Endothelial cell of umbilical vein (primary cell): ENCODE results near the gene SAC3D1. TPM values are rescaled to one million over a fixed set of nuclear protein-coding genes. Genes with fewer than 3 reads are reported as not detected.

Source experiments
- BruUV-seq: library from RNA; stranded (reverse); fragments of 400-500 nt; replicated peaks from 2 replicates; lab custom pipeline; 2021; lab: Mats Ljungman, UMichigan
- CTCF ChIA-PET: fragments of 300-600, 350-600 bp; sonication (Branson Sonifier 250); formaldehyde crosslinking; loops from one replicate; lab custom pipeline; 2021; ENCODE audit warnings: antibody characterized with exemption, inconsistent platforms; lab: Charles Lee
- POLR2A ChIA-PET: fragments of 300-600, 350-600 bp; sonication (Branson Sonifier 250); formaldehyde crosslinking; loops from one replicate; lab custom pipeline; 2021; ENCODE audit warnings: antibody characterized with exemption, inconsistent platforms; lab: Charles Lee
- DNase-seq: peaks from one replicate; pipeline ENCODE4 v3.0.0-alpha.2; 2011; ENCODE audit warnings: low read depth, low spot score
- FAIRE-seq: peaks from 2 replicates; lab custom pipeline; 2011; peaks lifted over from hg19 to GRCh38; lab: Jason Lieb, UNC
- H2AFZ ChIP-seq: 2 replicates; pipeline ENCODE4 v1.6.0; 2012; ENCODE audit warnings: low read depth, low read length, control low read depth, inconsistent platforms
- H3K27ac ChIP-seq: 2 replicates; pipeline ENCODE4 v1.5.1; 2011; ENCODE audit warnings: low read depth, mild to moderate bottlenecking, control low read depth, low read length, moderate library complexity; ENCODE audit not compliant: insufficient read depth
- H3K27me3 ChIP-seq, 2 experiments: 2 replicates each; pipeline versions ENCODE4 v1.6.0 to v1.6.1; 2011; ENCODE audit warnings: low read length in 2 of 2, mixed read lengths in 1 of 2; ENCODE audit not compliant: control insufficient read depth in 2 of 2, insufficient read depth in 2 of 2
- H3K36me3 ChIP-seq, 2 experiments: 2 replicates in 1 of 2; 3 replicates in 1 of 2; pipeline ENCODE4 v1.5.1; 2011; ENCODE audit warnings: low read length in 2 of 2, mild to moderate bottlenecking in 1 of 2, moderate library complexity in 1 of 2; ENCODE audit not compliant: control insufficient read depth in 2 of 2, insufficient read depth in 2 of 2; ENCODE audit errors: extremely low read depth in 1 of 2
- H3K4me1 ChIP-seq: 3 replicates; pipeline ENCODE4 v1.5.1; 2011; ENCODE audit warnings: mild to moderate bottlenecking, low read length; ENCODE audit not compliant: control insufficient read depth, insufficient read depth; ENCODE audit errors: extremely low read depth
- H3K4me2 ChIP-seq: 2 replicates; pipeline ENCODE4 v1.6.1; 2011; ENCODE audit warnings: low read length, control low read depth, mixed read lengths; ENCODE audit not compliant: insufficient read depth
- H3K4me3 ChIP-seq, 3 experiments: fragments of 200-600 bp in 1 of 3; sonication (generic), shearing (Covaris generic) in 1 of 3; replicated peaks in 1 of 3; 2 replicates each; pipeline ENCODE4 v1.5.1; 2011 to 2016; ENCODE audit warnings: control low read depth in 3 of 3, low read length in 3 of 3, mild to moderate bottlenecking in 2 of 3, inconsistent platforms in 1 of 3, low read depth in 1 of 3, moderate library complexity in 1 of 3; ENCODE audit not compliant: insufficient read depth in 1 of 3
- H3K79me2 ChIP-seq: 2 replicates; pipeline ENCODE4 v1.6.0; 2012; ENCODE audit warnings: low read length, inconsistent platforms; ENCODE audit not compliant: control insufficient read depth, insufficient read depth
- H3K9ac ChIP-seq: replicated peaks from 2 replicates; pipeline ENCODE3; 2011; ENCODE audit warnings: low read length, control low read depth; ENCODE audit not compliant: insufficient read depth; ENCODE audit errors: extremely low read depth
- H3K9me1 ChIP-seq: replicated peaks from 3 replicates; pipeline ENCODE4 v1.6.0; 2011; ENCODE audit warnings: mild to moderate bottlenecking, low read length; ENCODE audit not compliant: control insufficient read depth, insufficient read depth; ENCODE audit errors: extremely low read depth
- H3K9me3 ChIP-seq: replicated peaks from 2 replicates; pipeline ENCODE4 v1.5.1; 2012; ENCODE audit warnings: low read length, inconsistent platforms; ENCODE audit not compliant: control insufficient read depth, insufficient read depth
- H4K20me1 ChIP-seq: replicated peaks from 2 replicates; pipeline ENCODE3; 2011; ENCODE audit warnings: mild to moderate bottlenecking, low read length; ENCODE audit not compliant: control insufficient read depth, insufficient read depth; ENCODE audit errors: extremely low read depth
- EZH2 ChIP-seq: IDR thresholded peaks from 2 replicates; pipeline ENCODE4 v1.6.1; 2012; ENCODE audit warnings: borderline replicate concordance, low read depth, mild to moderate bottlenecking, moderate library complexity, low read length, inconsistent platforms; ENCODE audit not compliant: severe bottlenecking
- FOS ChIP-seq: IDR thresholded peaks from 2 replicates; pipeline ENCODE4 v1.6.1; 2011; ENCODE audit warnings: mild to moderate bottlenecking, low read length, moderate library complexity, borderline replicate concordance; ENCODE audit not compliant: insufficient read depth
- GATA2 ChIP-seq: IDR thresholded peaks from 2 replicates; pipeline ENCODE4 v1.7.0; 2011; ENCODE audit warnings: low read depth, mild to moderate bottlenecking, moderate library complexity, mixed read lengths, low read length; ENCODE audit not compliant: insufficient read length, insufficient read depth
- JUN ChIP-seq: IDR thresholded peaks from 2 replicates; pipeline ENCODE4 v1.6.1; 2011; ENCODE audit warnings: borderline replicate concordance, low read depth; ENCODE audit not compliant: insufficient read length, insufficient read depth
- MAX ChIP-seq: IDR thresholded peaks from 2 replicates; pipeline ENCODE4 v1.6.1; 2011; ENCODE audit not compliant: insufficient read depth, insufficient read length
- MYC ChIP-seq: IDR thresholded peaks from one replicate; pipeline ENCODE4 v1.6.1; 2011; ENCODE audit warnings: mild to moderate bottlenecking, low read depth, low read length
- POLR2A ChIP-seq: IDR thresholded peaks from 2 replicates; pipeline ENCODE4 v1.6.1; 2012; ENCODE audit warnings: low read depth, mild to moderate bottlenecking, control low read depth, low read length
- POLR2AphosphoS5 ChIP-seq: IDR thresholded peaks from 2 replicates; pipeline ENCODE4 v1.6.1; 2012; ENCODE audit warnings: low read depth, mild to moderate bottlenecking, control low read depth, low read length, moderate library complexity; ENCODE audit not compliant: insufficient read depth
- dilution Hi-C: fragments of 300-500 bp; cut with MboI; formaldehyde crosslinking; loops from one replicate; pipeline ENCODE4 v1.15.0; 2019; ENCODE audit warnings: low sequenced_read_pairs; ENCODE audit not compliant: extremely low pct_ligation_motif_present
- intact Hi-C: fragments of 100-400 bp; cut with micrococcal nuclease; formaldehyde crosslinking; loops from one replicate; pipeline ENCODE4 v1.10.0; 2022
- polyA plus RNA-seq, 4 experiments: library from polyadenylated mRNA; depleted of rRNA in 3 of 4; stranded (reverse) in 3 of 4; unstranded in 1 of 4; fragments of >200 nt; gene quantifications; 2 replicates each; pipeline versions ENCODE4 v1.2.1 to v1.2.3, GENCODE V29; 2011 to 2012; ENCODE audit warnings: missing spikeins in 1 of 4
- total RNA-seq: library from RNA; stranded (reverse); gene quantifications from 2 replicates; pipeline ENCODE4 v1.2.3, GENCODE V29; 2021
- TF ChIP-seq, protein P1 (sequence below), 2 donors: IDR thresholded peaks; 1 replicate in 1 of 2; 2 replicates in 1 of 2; pipeline ENCODE4 v1.5.1; 2011; ENCODE audit warnings: low read length in 2 of 2, mild to moderate bottlenecking in 2 of 2, moderate library complexity in 2 of 2, control low read depth in 1 of 2, inconsistent platforms in 1 of 2, low read depth in 1 of 2; ENCODE audit not compliant: insufficient read depth in 1 of 2; ENCODE audit errors: extremely low read depth in 1 of 2

The SAC3D1 gene
- total and polyA plus RNA-seq, 2 donors (not counting 3 experiments of a cell fraction or from before 2014, with no cell fraction given): 16.6 to 17.0 TPM

DNA sequence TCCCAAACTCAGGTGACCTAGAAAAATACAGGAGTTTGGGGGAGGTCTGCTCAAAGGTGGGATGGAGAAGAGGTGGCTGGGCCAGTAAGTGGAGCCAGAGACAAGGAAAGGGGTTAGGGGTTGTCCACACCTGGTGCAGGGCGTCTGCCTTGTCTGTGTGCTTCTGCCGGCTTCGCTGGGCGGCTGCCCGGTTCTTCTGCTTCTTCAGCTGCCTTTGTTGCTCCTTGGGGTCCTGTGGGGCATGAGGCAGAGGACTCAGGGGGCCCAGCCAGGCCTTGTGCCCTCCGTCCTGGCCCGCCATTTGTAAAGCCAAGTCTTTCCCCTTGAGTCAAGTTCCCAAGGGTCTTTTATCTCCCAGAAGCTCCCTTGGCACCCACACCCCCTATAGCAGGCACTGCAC, 46.7 kb upstream of the SAC3D1 start:
- no TSS peak for BruUV-seq
- POLR2A ChIA-PET: no interaction called here

More for the DNA sequence above, 46.7 kb upstream of the SAC3D1 start:
- Histone ChIP-seq H3K9ac (no peak overlapping the region), H3K36me3 (no peaks in the 10 kb centered on the region), H3K27ac (no peak overlapping the region), H2AFZ (no peak overlapping the region), H3K9me3 (no peaks in the 10 kb centered on the region), H3K4me3 (no peak overlapping the region), H4K20me1 (no peaks in the 10 kb centered on the region), H3K27me3 (no peaks in the 10 kb centered on the region), H3K9me1 (no peaks in the 10 kb centered on the region), H3K4me1 (peaks cover 14% of the 10 kb centered on the region), H3K4me2 (no peak overlapping the region), H3K79me2 (no peaks in the 10 kb centered on the region)
- dilution Hi-C loops: no loop called here
- intact Hi-C loops: no loop called here
- CTCF ChIA-PET: no interaction called here
- TF ChIP-seq, protein P1, sequence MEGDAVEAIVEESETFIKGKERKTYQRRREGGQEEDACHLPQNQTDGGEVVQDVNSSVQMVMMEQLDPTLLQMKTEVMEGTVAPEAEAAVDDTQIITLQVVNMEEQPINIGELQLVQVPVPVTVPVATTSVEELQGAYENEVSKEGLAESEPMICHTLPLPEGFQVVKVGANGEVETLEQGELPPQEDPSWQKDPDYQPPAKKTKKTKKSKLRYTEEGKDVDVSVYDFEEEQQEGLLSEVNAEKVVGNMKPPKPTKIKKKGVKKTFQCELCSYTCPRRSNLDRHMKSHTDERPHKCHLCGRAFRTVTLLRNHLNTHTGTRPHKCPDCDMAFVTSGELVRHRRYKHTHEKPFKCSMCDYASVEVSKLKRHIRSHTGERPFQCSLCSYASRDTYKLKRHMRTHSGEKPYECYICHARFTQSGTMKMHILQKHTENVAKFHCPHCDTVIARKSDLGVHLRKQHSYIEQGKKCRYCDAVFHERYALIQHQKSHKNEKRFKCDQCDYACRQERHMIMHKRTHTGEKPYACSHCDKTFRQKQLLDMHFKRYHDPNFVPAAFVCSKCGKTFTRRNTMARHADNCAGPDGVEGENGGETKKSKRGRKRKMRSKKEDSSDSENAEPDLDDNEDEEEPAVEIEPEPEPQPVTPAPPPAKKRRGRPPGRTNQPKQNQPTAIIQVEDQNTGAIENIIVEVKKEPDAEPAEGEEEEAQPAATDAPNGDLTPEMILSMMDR (IDR thresholded peaks at IDR 0.05; ENCODE audit: extremely low read depth in 1 of 2, insufficient read depth in 1 of 2, low read depth in 1 of 2, low read length in 2 of 2): no peak
- no peak for TF ChIP-seq EZH2
- no peak for TF ChIP-seq GATA2
- no peak for TF ChIP-seq JUN
- no peak for TF ChIP-seq POLR2AphosphoS5
- no peak for TF ChIP-seq MAX
- TF ChIP-seq POLR2A: no peak
- no peak for TF ChIP-seq MYC
- no peak for TF ChIP-seq FOS
- FAIRE-seq (no peak), DNase-seq (no peak)
